Lung (tissue), 12 donors: ENCODE measurements around the gene P2RX6. TPM values are rescaled to one million over a fixed set of nuclear protein-coding genes. Genes with fewer than 3 reads are reported as not detected.

Experiments used
- ATAC-seq: fragments of 200-7000 bp; cut with Tn5 transposase; one replicate; pipeline ENCODE4 v1.9.1; 2020; ENCODE audit warnings: moderate number of reproducible peaks; ENCODE audit not compliant: insufficient read depth, low FRiP score
- DNase-seq, 3 donors: peaks; one replicate each; pipeline ENCODE4 v3.0.0-alpha.2; 2013 to 2017
- H3K27ac ChIP-seq, 2 donors: one replicate each; pipeline ENCODE4 v1.5.1; 2013; ENCODE audit warnings: mild to moderate bottlenecking in 2 of 2, moderate library complexity in 2 of 2, control low read depth in 1 of 2, inconsistent platforms in 1 of 2, low read depth in 1 of 2, low read length in 1 of 2
- H3K27me3 ChIP-seq, 3 donors: one replicate each; pipeline ENCODE4 v1.5.1; 2013; ENCODE audit warnings: low read length in 2 of 3; ENCODE audit not compliant: control insufficient read depth in 3 of 3, insufficient read depth in 3 of 3
- H3K36me3 ChIP-seq, 4 donors: one replicate each; pipeline ENCODE4 v1.5.1; 2013; ENCODE audit warnings: low read length in 4 of 4, mild to moderate bottlenecking in 1 of 4, moderate library complexity in 1 of 4; ENCODE audit not compliant: control insufficient read depth in 4 of 4, insufficient read depth in 4 of 4
- H3K4me1 ChIP-seq, 5 donors: one replicate each; pipeline ENCODE4 v1.5.1; 2013; ENCODE audit warnings: low read length in 5 of 5, mild to moderate bottlenecking in 2 of 5, moderate library complexity in 1 of 5; ENCODE audit not compliant: control insufficient read depth in 5 of 5, insufficient read depth in 5 of 5
- H3K4me3 ChIP-seq: one replicate; pipeline ENCODE4 v1.5.1; 2013; ENCODE audit warnings: mild to moderate bottlenecking, control low read depth, moderate library complexity
- H3K9ac ChIP-seq, 2 donors: one replicate each; pipeline ENCODE4 v1.5.1; 2013; ENCODE audit warnings: low read length in 2 of 2, control low read depth in 1 of 2; ENCODE audit not compliant: insufficient read depth in 1 of 2
- H3K9me3 ChIP-seq, 4 donors: one replicate each; pipeline ENCODE4 v1.5.1; 2013; ENCODE audit warnings: low read length in 3 of 4, mild to moderate bottlenecking in 1 of 4, moderate library complexity in 1 of 4; ENCODE audit not compliant: control insufficient read depth in 4 of 4, insufficient read depth in 3 of 4
- WGBS, 2 donors: extraction: QIAGEN DNeasy Blood & Tissue Kit; methylation state at CpG; one replicate each; pipeline ENCODE4 v1.1.7; 2013; 5-methylcytosine and 5-hydroxymethylcytosine counted together
- polyA plus RNA-seq, 2 donors: library from polyadenylated mRNA; stranded (reverse); fragments of 200-250 nt; gene quantifications; one replicate each; pipeline ENCODE4 v1.2.1, GENCODE V29; 2013
- total RNA-seq, 2 donors: library from RNA; depleted of rRNA in 1 of 2; stranded (reverse); fragments of >200 nt in 1 of 2; gene quantifications; one replicate each; pipeline ENCODE4 v1.2.1, GENCODE V29; 2014 to 2021
- TF ChIP-seq, protein P1 (sequence below): IDR thresholded peaks from 2 replicates; pipeline ENCODE4 v1.5.1; 2012; ENCODE audit warnings: mild to moderate bottlenecking; ENCODE audit errors: control extremely low read depth, extremely low read depth
- donor health status: control.
- donor health status: control.
- donor health status: Bipolar disorder and iron deficiency.
- donor health status: healthy.
- donor health status: DM: yes; HTN: yes; CAD: no.

P2RX6 gene
- total and polyA plus RNA-seq, 4 donors = 0.21 to 2.2 (median 0.93) TPM

- Histone ChIP-seq H3K9ac (peak overlapping the region in 1 of 2 donors; percentile 46), H3K9me3 (peaks cover 0 to 3% (median 0%) of the 10 kb centered on the region in 4 donors), H3K27ac (no peak overlapping the region), H3K4me1 (peaks cover 0 to 24% (median 10%) of the 10 kb centered on the region in 5 donors), H3K4me3 (no peak overlapping the region), H3K36me3 (peaks cover 0 to 6% (median 0%) of the 10 kb centered on the region in 4 donors), H3K27me3 (peaks cover 0 to 3% (median 0%) of the 10 kb centered on the region in 3 donors)
- 48 to 61% methylated on average over 13 of the region's 13 CpGs for WGBS, 2 donors
- TF ChIP-seq, protein P1, sequence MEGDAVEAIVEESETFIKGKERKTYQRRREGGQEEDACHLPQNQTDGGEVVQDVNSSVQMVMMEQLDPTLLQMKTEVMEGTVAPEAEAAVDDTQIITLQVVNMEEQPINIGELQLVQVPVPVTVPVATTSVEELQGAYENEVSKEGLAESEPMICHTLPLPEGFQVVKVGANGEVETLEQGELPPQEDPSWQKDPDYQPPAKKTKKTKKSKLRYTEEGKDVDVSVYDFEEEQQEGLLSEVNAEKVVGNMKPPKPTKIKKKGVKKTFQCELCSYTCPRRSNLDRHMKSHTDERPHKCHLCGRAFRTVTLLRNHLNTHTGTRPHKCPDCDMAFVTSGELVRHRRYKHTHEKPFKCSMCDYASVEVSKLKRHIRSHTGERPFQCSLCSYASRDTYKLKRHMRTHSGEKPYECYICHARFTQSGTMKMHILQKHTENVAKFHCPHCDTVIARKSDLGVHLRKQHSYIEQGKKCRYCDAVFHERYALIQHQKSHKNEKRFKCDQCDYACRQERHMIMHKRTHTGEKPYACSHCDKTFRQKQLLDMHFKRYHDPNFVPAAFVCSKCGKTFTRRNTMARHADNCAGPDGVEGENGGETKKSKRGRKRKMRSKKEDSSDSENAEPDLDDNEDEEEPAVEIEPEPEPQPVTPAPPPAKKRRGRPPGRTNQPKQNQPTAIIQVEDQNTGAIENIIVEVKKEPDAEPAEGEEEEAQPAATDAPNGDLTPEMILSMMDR = no peak
- DNase-seq (no peak), ATAC-seq (no peak)
Observed at GRCh38 chr22:20979940-20980453, 35.0 kb upstream of the P2RX6 start.

DNA sequence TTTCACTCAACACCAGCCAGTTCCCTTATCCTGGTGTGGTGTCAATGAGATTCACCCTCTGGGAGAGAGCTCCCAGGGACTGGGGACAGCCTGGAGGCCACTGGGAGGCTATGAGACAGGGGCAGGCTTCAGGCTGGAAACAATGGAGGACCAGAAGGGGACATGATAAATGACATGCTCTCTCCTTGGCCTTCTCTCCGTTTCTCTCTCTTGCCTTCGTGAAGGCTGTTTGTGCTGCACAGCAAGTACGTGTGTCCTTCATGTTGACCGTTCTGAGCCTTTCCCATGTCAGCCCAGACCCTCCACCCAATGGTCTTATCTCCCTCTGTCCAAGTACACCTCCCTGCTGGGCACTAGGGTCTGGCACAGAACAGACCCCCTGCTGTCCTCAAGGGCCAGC is 34.4 kb upstream of the P2RX6 start:
- H3K4me1 ChIP-seq = peaks cover 0 to 24% (median 10%) of the 10 kb centered on the region in 5 donors
- TF ChIP-seq, protein P1 = no peak
- H3K9me3 ChIP-seq = peaks cover 0 to 3% (median 0%) of the 10 kb centered on the region in 4 donors
- H3K4me3 ChIP-seq = no peak overlapping the region
- ATAC-seq (no peak), DNase-seq (no peak)
- peaks cover 0 to 6% (median 0%) of the 10 kb centered on the region in 4 donors for H3K36me3 ChIP-seq
- no peak overlapping the region for H3K9ac ChIP-seq
- WGBS, 2 donors = 86 to 89% methylated on average over 4 of the region's 4 CpGs
- H3K27ac ChIP-seq = no peak overlapping the region
- H3K27me3 ChIP-seq = peaks cover 0 to 3% (median 0%) of the 10 kb centered on the region in 3 donors

GRCh38 chr22:20980938-20981722 is 33.8 kb upstream of the P2RX6 start:
- WGBS, 2 donors = 68 to 72% methylated on average over 10 of the region's 10 CpGs
- Histone ChIP-seq H3K27me3 (peaks cover 0 to 3% (median 0%) of the 10 kb centered on the region in 3 donors), H3K36me3 (peaks cover 0 to 10% (median 3%) of the 10 kb centered on the region in 4 donors), H3K4me1 (peaks cover 0 to 24% (median 10%) of the 10 kb centered on the region in 5 donors), H3K9me3 (peaks cover 0 to 3% (median 0%) of the 10 kb centered on the region in 4 donors), H3K27ac (peak overlapping the region; percentile 92 to 96), H3K4me3 (peak overlapping the region; percentile 92), H3K9ac (peak overlapping the region; percentile 79 to 93)
- no peak for DNase-seq
- TF ChIP-seq, protein P1 = no peak
- no peak for ATAC-seq
